Smooth muscle cell (in vitro differentiated cells): ENCODE results near the gene NCAPD2. TPM values are rescaled to one million over a fixed set of nuclear protein-coding genes. Genes with fewer than 3 reads are reported as not detected.

ENCODE experiments used
- DNase-seq: peaks from one replicate; lab custom pipeline; 2025; ENCODE audit not compliant: unreplicated experiment; lab: John Stamatoyannopoulos, UW
- H2AFZ ChIP-seq: fragments of 200-600 bp; sonication (generic); 2 replicates; pipeline ENCODE4 v1.6.0; 2016; ENCODE audit warnings: antibody characterized with exemption, low read depth, mild to moderate bottlenecking
- H3F3A ChIP-seq: fragments of 200-600 bp; sonication (generic); 2 replicates; pipeline ENCODE4 v1.6.0; 2017; ENCODE audit warnings: antibody characterized with exemption, low read depth
- H3K27ac ChIP-seq: fragments of 200-600 bp; sonication (generic); 2 replicates; pipeline ENCODE4 v1.5.1; 2016; ENCODE audit warnings: low read depth, mild to moderate bottlenecking
- H3K27me3 ChIP-seq: fragments of 200-600 bp; sonication (generic); 2 replicates; pipeline ENCODE4 v1.6.1; 2016; ENCODE audit warnings: low read depth, mild to moderate bottlenecking
- H3K36me3 ChIP-seq: fragments of 200-600 bp; sonication (generic); 2 replicates; pipeline ENCODE4 v1.5.1; 2016; ENCODE audit warnings: low read depth
- H3K4me1 ChIP-seq: fragments of 200-600 bp; sonication (generic); 2 replicates; pipeline ENCODE4 v1.5.1; 2016; ENCODE audit warnings: low read depth
- H3K4me2 ChIP-seq: fragments of 200-600 bp; sonication (generic); 2 replicates; pipeline ENCODE4 v1.6.0; 2016; ENCODE audit warnings: mild to moderate bottlenecking
- H3K4me3 ChIP-seq: fragments of 200-600 bp; sonication (generic); 2 replicates; pipeline ENCODE4 v1.5.1; 2016; ENCODE audit warnings: mild to moderate bottlenecking
- H3K79me2 ChIP-seq: fragments of 200-600 bp; sonication (generic); 2 replicates; pipeline ENCODE4 v1.6.0; 2016; ENCODE audit warnings: low read depth, mild to moderate bottlenecking
- H3K9ac ChIP-seq: fragments of 200-600 bp; sonication (generic); 2 replicates; pipeline ENCODE4 v1.6.0; 2016; ENCODE audit warnings: low read depth
- H3K9me3 ChIP-seq: fragments of 200-600 bp; sonication (generic); replicated peaks from 2 replicates; pipeline ENCODE4 v1.5.1; 2016; ENCODE audit warnings: low read depth
- H4K20me1 ChIP-seq: fragments of 200-600 bp; sonication (generic); 2 replicates; pipeline ENCODE4 v1.6.0; 2016; ENCODE audit warnings: low read depth
- WGBS: methylation state at CpG from one replicate; pipeline ENCODE4 v1.1.7; 2016; ENCODE audit warnings: low lambda C conversion rate; 5-methylcytosine and 5-hydroxymethylcytosine counted together
- polyA plus RNA-seq: library from polyadenylated mRNA; unstranded; fragments of >200 nt; fragmentation: Nextera tagmentation; extraction: Ambion mirVana; gene quantifications from 2 replicates; pipeline ENCODE4 v1.2.1, GENCODE V29; 2016
- total RNA-seq: library from RNA; depleted of rRNA; stranded (reverse); fragments of >200 nt; gene quantifications from 2 replicates; pipeline ENCODE4 v1.2.3, GENCODE V29; 2014
- TF ChIP-seq, protein P1 (sequence below): fragments of 200-600 bp; sonication (generic); IDR thresholded peaks from 2 replicates; pipeline ENCODE4 v1.5.1; 2017; ENCODE audit warnings: borderline replicate concordance, mild to moderate bottlenecking, antibody characterized with exemption; ENCODE audit not compliant: insufficient read depth, poor library complexity, severe bottlenecking

The NCAPD2 gene
- total and polyA plus RNA-seq, 2 experiments from 2014 or later: 17.6 to 22.7 TPM

DNA sequence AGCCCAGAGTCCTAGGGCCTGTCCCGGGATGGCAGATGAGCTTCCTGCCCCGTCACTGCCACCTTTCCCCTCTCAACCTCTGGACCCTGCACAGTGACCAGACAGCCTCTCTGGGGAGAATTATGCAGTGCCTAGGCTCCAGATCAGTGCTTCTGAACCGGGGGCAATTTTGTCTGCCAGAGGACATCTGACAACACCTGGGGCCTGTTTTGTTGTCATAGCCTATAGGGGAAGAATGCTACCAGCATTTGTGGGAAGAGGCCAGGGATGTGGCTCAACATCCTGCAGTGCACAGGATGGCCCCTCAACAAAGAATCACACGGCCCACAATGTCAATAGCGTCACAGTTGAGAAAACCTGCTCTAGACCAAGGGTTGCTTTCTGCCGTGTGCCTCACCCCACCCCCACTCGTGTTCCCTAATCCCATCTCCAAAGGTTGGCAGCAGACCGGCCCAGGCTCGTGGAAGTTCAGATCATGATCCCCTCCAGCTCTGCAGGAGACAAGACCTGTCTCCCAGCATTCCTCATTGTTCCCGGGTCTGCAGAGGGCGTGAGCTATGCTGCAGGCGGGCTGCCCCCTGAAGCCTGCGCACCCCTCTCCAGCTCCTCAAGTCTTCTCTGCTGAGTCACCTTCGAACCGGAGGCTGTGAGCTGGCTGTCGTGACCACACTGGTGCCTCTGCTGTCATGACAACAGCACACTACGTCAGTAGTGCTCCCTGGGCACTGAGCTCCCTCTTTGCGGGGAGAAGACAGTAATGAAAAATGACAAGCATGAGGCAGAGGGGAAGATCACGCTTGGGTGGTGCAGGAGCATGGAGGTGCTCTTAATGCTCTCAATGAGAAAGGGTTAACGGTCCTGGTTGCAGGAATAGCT, 38.4 kb downstream of the NCAPD2 start:
- WGBS: 7% methylated on average over 20 of the region's 20 CpGs
- Histone ChIP-seq H3K27ac (peak overlapping the region; percentile 96), H2AFZ (no peak overlapping the region), H3K79me2 (peaks cover 28% of the 10 kb centered on the region), H3K9ac (peak overlapping the region; percentile 84), H3K4me2 (peak overlapping the region; percentile 91), H3K4me1 (peaks cover 26% of the 10 kb centered on the region), H4K20me1 (peaks cover 30% of the 10 kb centered on the region), H3K9me3 (no peaks in the 10 kb centered on the region), H3K27me3 (no peaks in the 10 kb centered on the region), H3K36me3 (peaks cover 6% of the 10 kb centered on the region), H3K4me3 (peak overlapping the region; percentile 93), H3F3A (peaks cover 50% of the 10 kb centered on the region)
- DNase-seq: peak; percentile 54
- TF ChIP-seq, protein P1, sequence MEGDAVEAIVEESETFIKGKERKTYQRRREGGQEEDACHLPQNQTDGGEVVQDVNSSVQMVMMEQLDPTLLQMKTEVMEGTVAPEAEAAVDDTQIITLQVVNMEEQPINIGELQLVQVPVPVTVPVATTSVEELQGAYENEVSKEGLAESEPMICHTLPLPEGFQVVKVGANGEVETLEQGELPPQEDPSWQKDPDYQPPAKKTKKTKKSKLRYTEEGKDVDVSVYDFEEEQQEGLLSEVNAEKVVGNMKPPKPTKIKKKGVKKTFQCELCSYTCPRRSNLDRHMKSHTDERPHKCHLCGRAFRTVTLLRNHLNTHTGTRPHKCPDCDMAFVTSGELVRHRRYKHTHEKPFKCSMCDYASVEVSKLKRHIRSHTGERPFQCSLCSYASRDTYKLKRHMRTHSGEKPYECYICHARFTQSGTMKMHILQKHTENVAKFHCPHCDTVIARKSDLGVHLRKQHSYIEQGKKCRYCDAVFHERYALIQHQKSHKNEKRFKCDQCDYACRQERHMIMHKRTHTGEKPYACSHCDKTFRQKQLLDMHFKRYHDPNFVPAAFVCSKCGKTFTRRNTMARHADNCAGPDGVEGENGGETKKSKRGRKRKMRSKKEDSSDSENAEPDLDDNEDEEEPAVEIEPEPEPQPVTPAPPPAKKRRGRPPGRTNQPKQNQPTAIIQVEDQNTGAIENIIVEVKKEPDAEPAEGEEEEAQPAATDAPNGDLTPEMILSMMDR: no peak

DNA sequence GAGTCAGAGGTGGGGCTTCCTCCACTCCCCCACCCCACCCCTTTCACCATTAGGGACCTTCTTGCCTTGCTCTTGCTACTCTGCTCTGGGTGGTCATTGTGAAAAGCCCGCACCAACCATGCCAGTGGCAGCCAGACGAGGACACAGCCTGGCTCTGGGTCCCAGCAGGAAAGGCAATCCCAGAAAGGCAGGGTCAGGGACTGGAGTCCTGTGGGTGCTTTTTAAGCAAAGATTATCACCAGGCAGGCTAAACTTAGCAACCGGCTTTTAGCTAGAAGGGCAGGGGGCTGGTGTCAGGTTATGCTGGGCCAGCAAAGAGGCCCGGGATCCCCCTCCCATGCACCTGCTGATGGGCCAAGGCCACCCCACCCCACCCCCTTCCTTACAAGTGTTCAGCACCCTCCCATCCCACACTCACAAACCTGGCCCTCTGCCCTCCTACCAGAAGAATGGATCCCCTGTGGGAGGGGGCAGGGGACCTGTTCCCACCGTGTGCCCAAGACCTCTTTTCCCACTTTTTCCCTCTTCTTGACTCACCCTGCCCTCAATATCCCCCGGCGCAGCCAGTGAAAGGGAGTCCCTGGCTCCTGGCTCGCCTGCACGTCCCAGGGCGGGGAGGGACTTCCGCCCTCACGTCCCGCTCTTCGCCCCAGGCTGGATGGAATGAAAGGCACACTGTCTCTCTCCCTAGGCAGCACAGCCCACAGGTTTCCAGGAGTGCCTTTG, 39.2 kb downstream of the NCAPD2 start:
- peak overlapping the region; percentile 93 for H3K4me3 ChIP-seq
- peak overlapping the region; percentile 91 for H3K4me2 ChIP-seq
- no peaks in the 10 kb centered on the region for H3K9me3 ChIP-seq
- H2AFZ ChIP-seq: no peak overlapping the region
- H3K27ac ChIP-seq: peak overlapping the region; percentile 96
- no peaks in the 10 kb centered on the region for H3K36me3 ChIP-seq
- peaks cover 30% of the 10 kb centered on the region for H3K79me2 ChIP-seq
- H4K20me1 ChIP-seq: peaks cover 38% of the 10 kb centered on the region
- peaks cover 56% of the 10 kb centered on the region for H3F3A ChIP-seq
- no peaks in the 10 kb centered on the region for H3K27me3 ChIP-seq
- H3K4me1 ChIP-seq: peaks cover 26% of the 10 kb centered on the region
- peak overlapping the region; percentile 84 for H3K9ac ChIP-seq
- TF ChIP-seq, protein P1: no peak
- DNase-seq: peak; percentile 79
- 1% methylated on average over 14 of the region's 14 CpGs for WGBS

DNA sequence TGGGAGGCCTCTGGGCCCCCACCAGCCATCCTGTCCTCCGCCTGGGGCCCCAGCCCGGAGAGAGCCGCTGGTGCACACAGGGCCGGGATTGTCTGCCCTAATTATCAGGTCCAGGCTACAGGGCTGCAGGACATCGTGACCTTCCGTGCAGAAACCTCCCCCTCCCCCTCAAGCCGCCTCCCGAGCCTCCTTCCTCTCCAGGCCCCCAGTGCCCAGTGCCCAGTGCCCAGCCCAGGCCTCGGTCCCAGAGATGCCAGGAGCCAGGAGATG, 39.7 kb downstream of the NCAPD2 start:
- H3K4me1 ChIP-seq: peaks cover 26% of the 10 kb centered on the region
- H3K27me3 ChIP-seq: no peaks in the 10 kb centered on the region
- no peaks in the 10 kb centered on the region for H3K9me3 ChIP-seq
- peak overlapping the region; percentile 84 for H3K9ac ChIP-seq
- peaks cover 60% of the 10 kb centered on the region for H3F3A ChIP-seq
- no peak overlapping the region for H2AFZ ChIP-seq
- H3K4me3 ChIP-seq: peak overlapping the region; percentile 93
- peak; percentile 86 for DNase-seq
- 3% methylated on average over 5 of the region's 9 CpGs for WGBS
- H3K27ac ChIP-seq: peak overlapping the region; percentile 96
- peaks cover 30% of the 10 kb centered on the region for H3K79me2 ChIP-seq
- peak overlapping the region; percentile 91 for H3K4me2 ChIP-seq
- H3K36me3 ChIP-seq: no peaks in the 10 kb centered on the region
- peaks cover 43% of the 10 kb centered on the region for H4K20me1 ChIP-seq
- TF ChIP-seq, protein P1: no peak
